Kidney capillary endothelial cell (primary cell): ENCODE measurements around the gene MAP2K5.

ENCODE experiments used
- DNase-seq: peaks from one replicate; pipeline ENCODE4 v3.0.0-alpha.2; 2018; ENCODE audit warnings: low spot score

MAP2K5 gene

DNA sequence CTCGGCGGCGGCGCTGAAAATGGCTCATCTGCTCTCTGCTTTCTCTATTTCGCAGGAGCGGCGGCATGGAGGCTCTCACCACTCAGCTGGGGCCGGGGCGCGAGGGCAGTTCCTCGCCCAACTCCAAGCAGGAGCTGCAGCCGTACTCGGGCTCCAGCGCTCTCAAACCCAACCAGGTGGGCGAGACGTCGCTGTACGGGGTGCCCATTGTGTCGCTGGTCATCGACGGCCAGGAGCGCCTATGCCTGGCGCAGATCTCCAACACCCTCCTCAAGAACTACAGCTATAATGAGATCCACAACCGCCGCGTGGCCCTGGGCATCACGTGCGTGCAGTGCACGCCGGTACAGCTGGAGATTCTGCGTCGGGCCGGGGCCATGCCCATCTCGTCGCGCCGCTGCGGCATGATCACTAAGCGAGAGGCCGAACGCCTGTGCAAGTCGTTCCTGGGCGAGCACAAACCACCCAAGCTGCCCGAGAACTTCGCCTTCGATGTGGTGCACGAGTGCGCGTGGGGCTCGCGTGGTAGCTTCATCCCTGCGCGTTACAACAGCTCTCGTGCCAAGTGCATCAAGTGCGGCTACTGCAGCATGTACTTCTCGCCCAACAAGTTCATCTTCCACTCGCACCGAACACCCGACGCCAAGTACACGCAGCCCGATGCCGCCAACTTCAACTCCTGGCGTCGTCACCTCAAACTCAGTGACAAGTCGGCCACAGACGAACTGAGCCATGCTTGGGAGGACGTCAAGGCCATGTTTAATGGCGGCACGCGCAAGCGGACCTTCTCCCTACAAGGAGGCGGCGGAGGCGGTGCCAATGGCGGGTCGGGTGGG is 283.6 kb downstream of the MAP2K5 start:
- no peak for DNase-seq

- no peak for DNase-seq
Observed at GRCh38 chr15:67826717-67827561, 284.4 kb downstream of the MAP2K5 start.

- DNase-seq, result no peak
Observed at GRCh38 chr15:67827562-67828277, 285.2 kb downstream of the MAP2K5 start.

GRCh38 chr15:67828278-67828968 is 285.9 kb downstream of the MAP2K5 start:
- DNase-seq, result no peak

- no peak for DNase-seq
Observed at GRCh38 chr15:67828969-67829646, 286.6 kb downstream of the MAP2K5 start.

DNA sequence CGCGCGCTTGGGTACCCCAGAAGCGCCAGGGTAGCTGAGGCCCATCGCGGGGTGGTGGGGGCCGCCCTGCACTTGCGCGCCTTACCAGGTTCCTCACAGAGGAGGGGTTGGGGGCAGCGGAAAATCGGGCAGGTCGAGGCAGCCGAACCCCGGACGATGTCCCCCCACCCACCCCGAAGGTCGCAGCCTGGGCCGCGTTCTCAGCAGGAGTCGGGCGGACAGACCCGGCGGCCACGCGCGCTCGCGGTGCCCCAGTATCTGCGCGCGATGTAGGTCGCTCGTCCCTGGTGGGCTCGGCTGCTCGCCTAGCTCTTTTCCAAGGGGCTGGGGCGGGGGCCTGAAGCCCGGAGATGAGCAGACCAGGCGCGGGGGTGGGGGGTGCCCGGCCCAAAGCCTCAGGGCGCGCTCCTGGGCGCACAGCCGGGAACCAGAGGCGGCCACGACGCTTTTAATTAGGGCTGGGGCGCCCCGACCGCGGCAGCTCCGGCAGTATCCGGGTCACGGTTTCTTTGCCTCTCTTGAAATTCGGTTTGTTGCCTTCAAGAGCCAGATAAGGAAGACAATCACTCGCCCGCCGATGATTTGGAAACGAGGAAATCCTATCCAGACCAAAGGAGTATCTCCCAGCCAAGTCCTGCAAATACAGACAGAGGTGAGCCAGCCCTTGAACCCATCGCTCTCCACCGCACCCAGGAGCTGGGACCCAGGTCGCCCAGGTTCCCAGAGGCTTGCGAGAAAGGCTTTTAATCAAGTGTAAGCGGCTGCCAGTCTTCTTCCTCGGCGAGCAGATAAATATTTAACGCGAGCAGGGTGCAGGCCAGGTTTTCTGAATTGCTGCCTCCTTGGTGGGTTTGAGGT is 287.4 kb downstream of the MAP2K5 start:
- DNase-seq, result no peak

DNA sequence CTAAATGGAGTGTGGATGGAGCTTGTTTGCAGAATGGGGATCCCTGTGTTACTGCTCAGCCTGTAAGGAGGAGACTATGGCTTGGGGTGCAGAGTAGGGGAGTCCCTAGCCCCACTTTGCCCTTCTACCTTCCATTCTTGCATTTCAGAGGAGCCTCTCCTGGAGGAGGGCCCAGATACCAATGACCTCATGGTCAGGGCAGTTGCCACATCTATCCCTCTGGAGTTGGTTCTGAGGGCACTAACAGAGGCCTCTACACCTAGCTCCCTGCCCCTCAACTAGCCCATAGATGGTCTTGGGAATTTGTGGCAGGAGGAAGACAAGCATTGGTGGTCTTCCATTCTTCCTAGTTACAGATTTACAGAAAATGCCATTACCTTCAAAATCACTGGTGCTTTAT is 288.9 kb downstream of the MAP2K5 start:
- DNase-seq, result no peak

DNA sequence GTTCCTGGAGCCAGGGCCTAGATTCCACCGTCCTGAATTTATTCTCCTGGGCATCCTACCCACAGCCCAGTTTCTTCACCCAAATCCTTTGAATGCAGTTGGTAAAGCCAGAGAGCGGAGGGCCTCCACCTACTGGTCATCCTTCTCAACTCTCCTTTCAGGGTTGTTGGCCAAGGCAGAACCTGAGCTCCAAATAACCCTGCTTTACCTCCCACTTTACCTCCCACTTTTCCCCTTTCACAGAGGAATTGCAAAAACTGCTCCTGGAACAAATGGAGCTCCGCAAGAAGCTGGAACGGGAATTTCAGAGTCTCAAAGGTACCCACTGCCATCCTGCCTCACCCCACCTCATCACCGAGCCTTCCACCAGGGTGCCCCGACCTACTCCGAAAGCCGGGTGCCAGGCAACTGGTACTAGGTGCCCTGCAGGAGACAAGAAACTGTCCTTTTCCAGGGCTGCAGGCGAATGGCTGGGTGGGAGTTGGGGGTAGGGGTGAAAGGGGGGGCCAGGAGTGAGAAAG is 289.6 kb downstream of the MAP2K5 start:
- no peak for DNase-seq

GRCh38 chr15:67832897-67833709 is 290.6 kb downstream of the MAP2K5 start:
- DNase-seq, result no peak

- DNase-seq, result no peak
Observed at GRCh38 chr15:67833710-67834511, 291.4 kb downstream of the MAP2K5 start.

DNA sequence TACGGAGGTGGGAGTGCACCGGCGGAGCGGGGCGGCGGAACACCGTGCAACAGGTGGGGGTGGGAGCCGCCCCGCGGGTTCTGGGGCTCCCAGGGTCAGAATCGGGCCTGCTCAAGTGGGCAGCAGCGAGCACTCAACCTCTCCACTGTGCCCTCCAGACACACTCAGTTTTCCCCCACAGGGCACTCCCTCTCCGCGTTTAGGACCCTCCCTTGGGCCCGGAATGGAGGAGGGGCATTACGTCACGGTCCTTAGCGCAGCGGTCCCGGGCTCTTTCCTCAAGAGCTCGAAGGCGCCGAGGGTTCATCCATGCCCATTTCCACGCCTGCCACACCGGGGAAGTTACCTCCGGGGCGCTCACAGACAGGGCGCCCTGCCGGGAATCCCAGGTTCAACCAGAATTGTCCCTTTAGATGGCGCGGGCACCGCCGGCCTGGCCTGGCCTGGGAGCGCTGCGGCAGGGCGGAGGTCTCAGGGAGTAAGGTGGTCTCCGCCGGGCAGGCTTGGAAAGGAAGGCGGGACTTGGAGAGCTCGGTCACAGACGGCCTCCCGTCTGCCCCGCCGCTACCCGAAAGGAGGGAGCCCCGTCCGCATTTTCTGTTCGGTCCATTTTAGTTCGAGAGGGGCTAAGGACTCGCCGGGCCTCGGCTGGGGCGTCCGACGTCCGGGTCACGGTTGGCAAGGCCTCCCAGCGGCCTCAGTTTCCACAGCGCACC is 292.2 kb downstream of the MAP2K5 start:
- no peak for DNase-seq

GRCh38 chr15:67835297-67836133 is 293.0 kb downstream of the MAP2K5 start:
- no peak for DNase-seq

- DNase-seq, result no peak
Observed at GRCh38 chr15:67836134-67836455, 293.6 kb downstream of the MAP2K5 start.

DNA sequence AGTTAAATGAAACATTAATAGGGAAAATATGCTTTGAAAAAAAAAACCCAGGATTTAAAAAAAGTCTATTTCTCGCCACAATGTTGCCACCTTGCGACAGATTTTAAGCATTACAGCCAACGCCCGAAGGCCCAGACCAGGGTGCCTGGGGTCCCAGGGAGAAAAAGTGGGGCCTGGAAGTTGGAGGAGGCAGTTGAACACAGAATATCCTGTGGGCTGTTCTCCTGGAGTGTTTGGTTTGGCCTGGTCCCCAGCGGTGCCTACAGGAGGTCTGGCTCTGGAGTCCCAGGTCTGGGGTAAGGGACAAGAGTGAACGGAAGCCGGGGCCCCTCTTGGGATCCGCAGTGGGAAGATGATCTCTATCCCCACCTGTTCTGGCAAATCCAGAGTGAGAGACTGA is 294.0 kb downstream of the MAP2K5 start:
- DNase-seq, result peak; percentile 65

DNA sequence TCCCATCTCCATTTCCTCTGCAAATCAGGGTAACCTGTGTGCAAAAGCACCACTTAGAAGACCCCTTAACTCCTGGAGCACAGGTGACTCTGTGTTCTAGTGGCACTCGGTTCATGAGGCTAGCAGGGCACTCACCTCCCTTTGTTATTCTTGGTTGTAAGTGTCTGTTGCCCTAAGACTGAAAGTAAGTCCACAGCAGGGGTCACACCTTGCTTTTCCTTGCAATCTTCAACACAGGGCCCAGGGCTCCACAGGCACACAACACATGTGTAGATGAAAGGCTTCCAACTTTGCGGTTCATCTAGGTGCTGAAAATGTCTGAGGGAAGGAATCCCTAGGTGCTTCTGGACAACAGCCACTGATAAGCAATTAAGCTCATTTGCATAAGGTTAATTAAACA is 294.5 kb downstream of the MAP2K5 start:
- DNase-seq, result no peak

- DNase-seq, result no peak
Observed at GRCh38 chr15:67838789-67839332, 296.4 kb downstream of the MAP2K5 start.

- DNase-seq, result no peak
Observed at GRCh38 chr15:67839499-67839928, 297.0 kb downstream of the MAP2K5 start.
